Right lobe of liver (tissue), 6 donors: ENCODE data around the gene DDIT3. TPM values are rescaled to one million over a fixed set of nuclear protein-coding genes. Genes with fewer than 3 reads are reported as not detected.
"Not testable (repeated sequence)": the region's sequence is repeated elsewhere in the genome, so short reads cannot be mapped to it uniquely, and the experiment has no call there.

Experiments
- ATAC-seq, 4 donors: fragments of 200-7000 bp; cut with Tn5 transposase; one replicate each; pipeline ENCODE4 v1.9.1; 2020; ENCODE audit warnings: mild to moderate bottlenecking in 4 of 4, moderate library complexity in 4 of 4
- DNase-seq, 3 donors: peaks; one replicate each; pipeline ENCODE4 v3.0.0-alpha.2; 2020
- H3K27ac ChIP-seq, 3 donors: fragments of 200-600 bp; one replicate each; pipeline ENCODE4 v1.8.0; 2022
- H3K27me3 ChIP-seq, 2 donors: fragments of 200-600 bp; one replicate each; pipeline ENCODE4 v1.8.0; 2022
- H3K36me3 ChIP-seq, 4 donors: fragments of 200-600 bp; sonication (generic) in 1 of 4; one replicate each; pipeline versions ENCODE4 v1.5.1 to v1.8.0; 2017 to 2022; ENCODE audit warnings: control low read depth in 1 of 4
- H3K4me1 ChIP-seq, 4 donors: fragments of 200-600 bp; sonication (generic) in 1 of 4; one replicate each; pipeline versions ENCODE4 v1.5.1 to v1.8.0; 2017 to 2022; ENCODE audit warnings: control low read depth in 1 of 4
- H3K4me3 ChIP-seq, 3 donors: fragments of 200-600 bp; one replicate each; pipeline ENCODE4 v1.8.0; 2022
- H3K9me3 ChIP-seq, 4 donors: fragments of 200-600 bp; sonication (generic) in 1 of 4; one replicate each; pipeline versions ENCODE4 v1.5.1 to v1.8.0; 2017 to 2022; ENCODE audit warnings: control low read depth in 1 of 4
- POLR2A ChIP-seq: fragments of 450-650 bp; IDR thresholded peaks from one replicate; pipeline ENCODE4 v1.6.1; 2017; ENCODE audit warnings: antibody characterized with exemption, mild to moderate bottlenecking
- WGBS: methylation state at CpG from one replicate; pipeline ENCODE4 v1.1.6; 2018; ENCODE audit warnings: low coverage, low lambda C conversion rate; ENCODE audit not compliant: insufficient coverage; ENCODE audit errors: missing lambda C conversion rate; 5-methylcytosine and 5-hydroxymethylcytosine counted together
- intact Hi-C, 2 donors: fragments of 100-400 bp; cut with DNase I; formaldehyde crosslinking; loops; one replicate each; pipeline versions ENCODE4 v1.11.2 to v1.14.1; 2022
- total RNA-seq, 6 experiments: library from RNA; depleted of rRNA in 2 of 6; stranded (reverse); fragments of >200 nt in 2 of 6; fragmentation: NEBNext Ultra II Directional in 3 of 6; extraction: Animal tissue kit (Norgen Biotek cat#: 25700) in 3 of 6; gene quantifications; one replicate each; pipeline versions ENCODE4 v1.1.0 to v1.2.4, GENCODE V29; 2016 to 2023
- TF ChIP-seq, protein P1 (sequence below), 4 donors: fragments of 200-600 bp in 3 of 4; fragments of 450-650 bp in 1 of 4; IDR thresholded peaks; one replicate each; pipeline versions ENCODE4 v1.5.1 to v1.8.0; 2016 to 2022; ENCODE audit warnings: antibody characterized with exemption in 4 of 4, mild to moderate bottlenecking in 2 of 4
- donor health status: DM: no; HTN: yes; CAD: no.
- donor health status: DM: no; HTN: no; CAD: no.
- donor health status: DM: no; HTN: no; CAD: no.
- donor health status: DM: no; HTN: yes; CAD: no.
- donor health status: DM: no; HTN: yes; CAD: no.

Gene DDIT3
- total RNA-seq, 6 experiments from 2014 or later = 11.3 to 26.7 (median 18.7) TPM

- WGBS = 71% methylated on average over 7 of the region's 11 CpGs
- H3K4me3 ChIP-seq = no peak overlapping the region
- no peak for ATAC-seq
- TF ChIP-seq, protein P1, sequence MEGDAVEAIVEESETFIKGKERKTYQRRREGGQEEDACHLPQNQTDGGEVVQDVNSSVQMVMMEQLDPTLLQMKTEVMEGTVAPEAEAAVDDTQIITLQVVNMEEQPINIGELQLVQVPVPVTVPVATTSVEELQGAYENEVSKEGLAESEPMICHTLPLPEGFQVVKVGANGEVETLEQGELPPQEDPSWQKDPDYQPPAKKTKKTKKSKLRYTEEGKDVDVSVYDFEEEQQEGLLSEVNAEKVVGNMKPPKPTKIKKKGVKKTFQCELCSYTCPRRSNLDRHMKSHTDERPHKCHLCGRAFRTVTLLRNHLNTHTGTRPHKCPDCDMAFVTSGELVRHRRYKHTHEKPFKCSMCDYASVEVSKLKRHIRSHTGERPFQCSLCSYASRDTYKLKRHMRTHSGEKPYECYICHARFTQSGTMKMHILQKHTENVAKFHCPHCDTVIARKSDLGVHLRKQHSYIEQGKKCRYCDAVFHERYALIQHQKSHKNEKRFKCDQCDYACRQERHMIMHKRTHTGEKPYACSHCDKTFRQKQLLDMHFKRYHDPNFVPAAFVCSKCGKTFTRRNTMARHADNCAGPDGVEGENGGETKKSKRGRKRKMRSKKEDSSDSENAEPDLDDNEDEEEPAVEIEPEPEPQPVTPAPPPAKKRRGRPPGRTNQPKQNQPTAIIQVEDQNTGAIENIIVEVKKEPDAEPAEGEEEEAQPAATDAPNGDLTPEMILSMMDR (IDR thresholded peaks at IDR 0.05) = no peak
- TF ChIP-seq POLR2A = no peak
- H3K9me3 ChIP-seq = no peaks in the 10 kb centered on the region
- DNase-seq = no peak
- peaks cover 0 to 25% (median 4%) of the 10 kb centered on the region in 4 donors for H3K4me1 ChIP-seq
- intact Hi-C loops = no loop called here
- H3K27ac ChIP-seq = peak overlapping the region in 1 of 3 donors; percentile 12
- H3K27me3 ChIP-seq = no peaks in the 10 kb centered on the region
- peaks cover 18 to 60% (median 34%) of the 10 kb centered on the region in 4 donors for H3K36me3 ChIP-seq
Observed at GRCh38 chr12:57516617-57517153, 3.6 kb downstream of the DDIT3 start.

DNA sequence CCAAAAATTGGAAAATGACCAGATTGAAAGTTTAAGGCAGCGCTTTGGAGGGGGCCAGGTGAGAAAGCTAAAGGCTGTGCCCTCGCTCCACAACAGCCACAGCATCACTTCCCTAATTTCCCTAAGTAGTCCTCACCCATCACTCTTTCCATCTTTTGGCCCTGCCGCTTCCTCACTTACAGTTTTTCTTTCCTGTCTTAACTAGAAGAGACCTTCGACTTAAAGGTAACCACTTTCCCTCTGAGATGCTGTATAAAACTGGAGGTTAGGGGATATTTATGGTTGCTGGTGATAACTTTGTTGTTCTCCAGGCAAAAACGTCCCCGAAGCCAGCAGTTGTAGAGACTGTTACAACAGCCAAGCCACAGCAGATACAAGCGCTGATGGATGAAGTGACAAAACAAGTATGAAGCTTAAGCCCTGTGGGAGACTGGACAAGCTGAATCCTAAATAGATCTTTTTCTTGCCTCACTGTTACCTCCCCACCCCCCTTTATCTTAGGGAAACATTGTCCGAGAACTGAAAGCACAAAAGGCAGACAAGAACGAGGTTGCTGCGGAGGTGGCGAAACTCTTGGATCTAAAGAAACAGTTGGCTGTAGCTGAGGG lies 4.3 kb downstream of the DDIT3 start:
- peaks cover 18 to 62% (median 36%) of the 10 kb centered on the region in 4 donors for H3K36me3 ChIP-seq
- no peak for TF ChIP-seq POLR2A
- TF ChIP-seq, protein P1 (IDR thresholded peaks at IDR 0.05) = no peak
- H3K9me3 ChIP-seq = no peaks in the 10 kb centered on the region
- intact Hi-C loops = no loop called here
- no peaks in the 10 kb centered on the region for H3K27me3 ChIP-seq
- ATAC-seq (no peak), DNase-seq (no peak)
- H3K4me3 ChIP-seq = no peak overlapping the region
- 76% methylated on average over 11 of the region's 11 CpGs for WGBS
- peaks cover 0 to 18% (median under 1%) of the 10 kb centered on the region in 4 donors for H3K4me1 ChIP-seq
- no peak overlapping the region for H3K27ac ChIP-seq

DNA sequence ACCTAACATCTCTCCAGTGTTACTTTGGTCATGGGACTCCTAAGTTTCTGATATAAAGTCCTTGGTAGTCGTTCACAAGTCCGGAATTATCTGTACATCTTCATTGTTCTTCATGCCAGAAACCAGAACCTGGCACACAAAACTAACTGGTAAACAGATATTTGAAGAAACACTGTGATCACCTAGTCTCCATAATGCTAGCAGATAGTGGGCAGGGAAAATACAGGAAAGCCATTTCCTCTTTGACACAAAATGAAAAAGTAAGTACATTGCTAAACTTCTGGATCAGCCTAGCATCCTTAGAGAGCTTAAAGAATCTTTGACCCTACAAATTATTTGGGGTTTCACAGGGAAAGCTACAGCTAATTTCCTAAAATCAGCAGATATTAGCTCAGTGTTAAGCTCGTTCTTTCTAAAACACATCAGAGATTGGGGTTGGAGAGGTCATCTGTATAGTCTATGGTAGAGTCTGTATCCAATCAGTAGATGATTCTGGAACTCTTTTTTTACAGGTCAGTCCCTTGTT lies 4.8 kb downstream of the DDIT3 start:
- DNase-seq (no peak), ATAC-seq (no peak)
- Histone ChIP-seq H3K36me3 (peaks cover 18 to 62% (median 36%) of the 10 kb centered on the region in 4 donors), H3K4me3 (no peak overlapping the region), H3K27me3 (no peaks in the 10 kb centered on the region), H3K27ac (no peak overlapping the region), H3K9me3 (no peaks in the 10 kb centered on the region), H3K4me1 (peaks cover 0 to 16% (median 0%) of the 10 kb centered on the region in 4 donors)
- intact Hi-C loops = no loop called here
- TF ChIP-seq POLR2A = no peak
- TF ChIP-seq, protein P1 (IDR thresholded peaks at IDR 0.05) = no peak
- WGBS = 54% methylated on average over 3 of the region's 3 CpGs

DNA sequence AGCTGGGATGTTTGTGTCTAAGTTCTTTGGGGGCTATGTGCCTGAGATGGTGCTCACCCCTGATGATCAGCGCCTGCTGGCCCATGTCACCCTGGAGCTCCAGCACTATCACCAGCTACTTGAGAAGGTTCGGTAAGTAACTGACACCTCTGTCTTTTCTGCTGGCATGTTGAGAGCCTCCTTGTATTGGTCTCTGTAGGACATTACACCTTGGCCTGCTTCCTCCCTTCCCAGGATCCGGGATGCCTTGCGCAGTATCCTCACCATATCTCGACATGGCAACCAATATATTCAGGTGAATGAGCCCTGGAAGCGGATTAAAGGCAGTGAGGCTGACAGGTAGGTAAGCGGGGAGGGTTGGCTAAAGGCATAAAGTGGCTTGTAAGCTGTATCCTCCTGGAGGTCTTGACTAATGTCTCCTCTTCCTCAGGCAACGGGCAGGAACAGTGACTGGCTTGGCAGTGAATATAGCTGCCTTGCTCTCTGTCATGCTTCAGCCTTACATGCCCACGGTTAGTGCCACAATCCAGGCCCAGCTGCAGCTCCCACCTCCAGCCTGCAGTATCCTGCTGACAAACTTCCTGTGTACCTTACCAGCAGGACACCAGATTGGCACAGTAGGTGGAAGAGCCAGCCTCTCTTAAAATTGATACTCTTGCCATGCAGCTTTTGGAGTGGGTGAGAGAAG lies 5.5 kb downstream of the DDIT3 start:
- ATAC-seq (no peak), DNase-seq (no peak)
- Histone ChIP-seq H3K36me3 (peaks cover 18 to 62% (median 36%) of the 10 kb centered on the region in 4 donors), H3K27ac (no peak overlapping the region), H3K27me3 (no peaks in the 10 kb centered on the region), H3K4me3 (no peak overlapping the region), H3K9me3 (no peaks in the 10 kb centered on the region), H3K4me1 (peaks cover 0 to 16% (median 0%) of the 10 kb centered on the region in 4 donors)
- intact Hi-C loops = no loop called here
- TF ChIP-seq, protein P1 (IDR thresholded peaks at IDR 0.05) = no peak
- no peak for TF ChIP-seq POLR2A
- WGBS = 80% methylated on average over 2 of the region's 9 CpGs

DNA sequence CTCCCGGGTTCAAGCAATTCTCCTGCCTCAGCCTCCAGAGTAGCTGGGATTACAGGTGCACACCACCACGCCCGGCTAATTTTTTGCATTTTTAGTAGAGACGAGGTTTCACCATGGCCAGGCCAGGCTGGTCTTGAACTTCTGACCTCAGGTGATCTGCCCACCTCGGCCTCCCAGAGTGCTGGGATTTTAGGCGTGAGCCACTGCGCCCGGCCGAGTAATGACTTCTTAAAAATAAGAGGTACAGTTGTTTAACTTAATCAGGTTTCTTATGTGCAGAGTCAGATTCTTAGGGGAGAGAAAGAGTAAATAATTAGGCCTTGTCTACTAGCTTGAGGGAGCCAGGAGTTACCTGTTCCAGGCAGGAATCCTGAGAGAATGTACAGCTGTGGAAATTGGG lies 6.1 kb downstream of the DDIT3 start:
- H3K4me3 ChIP-seq, intact Hi-C loops, H3K27ac ChIP-seq, H3K27me3 ChIP-seq, H3K9me3 ChIP-seq, DNase-seq, ATAC-seq: not testable (repeated sequence)
- peaks cover 18 to 65% (median 36%) of the 10 kb centered on the region in 4 donors for H3K36me3 ChIP-seq
- 91% methylated on average over 7 of the region's 9 CpGs for WGBS
- H3K4me1 ChIP-seq = peaks cover 0 to 15% (median 0%) of the 10 kb centered on the region in 4 donors

DNA sequence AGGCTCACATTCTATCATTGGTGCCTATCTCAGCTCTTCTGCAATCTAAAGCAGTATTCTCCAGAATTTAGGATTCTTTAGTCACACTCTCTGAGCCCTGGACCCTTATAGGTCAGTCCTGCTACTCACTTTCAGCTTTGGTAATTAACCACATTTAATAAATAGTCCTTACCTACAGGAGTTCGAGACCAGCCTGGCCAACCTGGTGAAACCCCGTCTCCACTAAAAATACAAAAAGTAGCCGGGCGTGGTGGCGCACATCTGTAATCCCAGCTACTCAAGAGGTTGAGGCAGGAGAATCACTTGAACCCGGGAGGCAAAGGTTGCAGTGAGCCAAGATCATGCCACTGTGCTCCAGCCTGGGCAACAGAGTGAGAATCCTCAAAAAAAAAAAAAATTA lies 6.6 kb downstream of the DDIT3 start:
- H3K36me3 ChIP-seq = peaks cover 18 to 69% (median 36%) of the 10 kb centered on the region in 4 donors
- H3K27ac ChIP-seq, H3K4me1 ChIP-seq, H3K9me3 ChIP-seq, ATAC-seq, H3K4me3 ChIP-seq, intact Hi-C loops, DNase-seq, H3K27me3 ChIP-seq: not testable (repeated sequence)
- WGBS = 96% methylated on average over 5 of the region's 6 CpGs
